HepG2 (cell line): ENCODE data around the gene SYNE1. TPM values are rescaled to one million over a fixed set of nuclear protein-coding genes. Genes with fewer than 3 reads are reported as not detected.

ENCODE experiments used
- FOXA3 ChIP-seq: IDR thresholded peaks from 2 replicates; pipeline ENCODE4 v1.6.1; 2016; ENCODE audit warnings: missing genetic modification reagents, missing compliant biosample characterization
- HMG20A ChIP-seq: IDR thresholded peaks from 2 replicates; pipeline ENCODE4 v1.6.1; 2016; ENCODE audit warnings: borderline replicate concordance
- HMGXB3 ChIP-seq: sonication (generic); formaldehyde crosslinking; IDR thresholded peaks from 2 replicates; pipeline ENCODE4 v1.4.0; 2020; ENCODE audit warnings: missing genetic modification reagents, borderline replicate concordance
- MTF1 ChIP-seq: sonication (generic); formaldehyde crosslinking; IDR thresholded peaks from 2 replicates; pipeline ENCODE4 v1.5.0; 2020; ENCODE audit warnings: missing genetic modification reagents
- PRDM15 ChIP-seq: sonication (generic); formaldehyde crosslinking; IDR thresholded peaks from 2 replicates; pipeline ENCODE4 v1.4.0; 2020; ENCODE audit warnings: missing genetic modification reagents
- REST ChIP-seq, 2 experiments: IDR thresholded peaks; 2 replicates each; pipeline ENCODE4 v1.6.1; 2011 to 2012; ENCODE audit warnings: low read length in 2 of 2, borderline replicate concordance in 1 of 2, low read depth in 1 of 2, mild to moderate bottlenecking in 1 of 2, moderate library complexity in 1 of 2
- SAFB2 ChIP-seq: sonication (generic); formaldehyde crosslinking; IDR thresholded peaks from 2 replicates; pipeline ENCODE4 v1.5.1; 2020; ENCODE audit warnings: missing genetic modification reagents, low read depth, mild to moderate bottlenecking, borderline replicate concordance
- TARDBP ChIP-seq: sonication (generic); formaldehyde crosslinking; IDR thresholded peaks from 2 replicates; pipeline ENCODE4 v1.8.0; 2022; ENCODE audit warnings: mild to moderate bottlenecking, missing genetic modification reagents
- UBTF ChIP-seq: sonication (generic); formaldehyde crosslinking; IDR thresholded peaks from 2 replicates; pipeline ENCODE4 v1.4.0; 2020; ENCODE audit warnings: mild to moderate bottlenecking, missing genetic modification reagents
- ZMYM2 ChIP-seq: sonication (generic); formaldehyde crosslinking; IDR thresholded peaks from 2 replicates; pipeline ENCODE4 v1.8.0; 2022; ENCODE audit warnings: mild to moderate bottlenecking, missing genetic modification reagents
- ZNF414 ChIP-seq: sonication (generic); formaldehyde crosslinking; IDR thresholded peaks from 2 replicates; pipeline ENCODE4 v1.5.0; 2020; ENCODE audit warnings: missing genetic modification reagents
- ZNF441 ChIP-seq: sonication (generic); formaldehyde crosslinking; IDR thresholded peaks from 2 replicates; pipeline ENCODE4 v1.7.0; 2021; ENCODE audit warnings: missing genetic modification reagents, borderline replicate concordance
- polyA plus RNA-seq, 8 experiments: library from polyadenylated mRNA; depleted of rRNA in 3 of 8; stranded (reverse) in 7 of 8; unstranded in 1 of 8; fragments of >200 nt; fragmentation: Illumina TruSeq in 4 of 8; extraction: Trizol in 4 of 8; gene quantifications; 2 replicates each; pipeline versions ENCODE4 v1.2.1 to v1.2.3, GENCODE V29; 2011 to 2016; ENCODE audit warnings: low read depth in 4 of 8, missing spikeins in 1 of 8, mixed read lengths in 1 of 8; ENCODE audit not compliant: insufficient read depth in 1 of 8
- total RNA-seq, 5 experiments: library from RNA; depleted of rRNA; stranded (reverse); fragments of >200 nt; fragmentation: Illumina TruSeq; extraction: Trizol; gene quantifications; 2 replicates each; pipeline ENCODE4 v1.2.3, GENCODE V29; 2016; ENCODE audit warnings: low read depth in 1 of 5

The SYNE1 gene
- total and polyA plus RNA-seq, 2 of the 13 experiments (the other 11 are each of a cell fraction or from before 2014, with no cell fraction given) = 5.5 to 15.9 TPM

- peak; percentile 38; the same call in 1 of the 2 replicates for TF ChIP-seq UBTF
- no peak for TF ChIP-seq REST (IDR thresholded peaks at IDR 0.05; ENCODE audit: borderline replicate concordance in 1 of 2, low read depth in 1 of 2, low read length in 2 of 2)
- TF ChIP-seq SAFB2 (CRISPR knock-in tag) = no peak
- TF ChIP-seq TARDBP (CRISPR knock-in tag) = no peak
- TF ChIP-seq HMGXB3 = no peak
- TF ChIP-seq PRDM15 (CRISPR knock-in tag) = no peak
- no peak for TF ChIP-seq ZNF414 (CRISPR knock-in tag)
- TF ChIP-seq HMG20A = peak; percentile 44
- TF ChIP-seq ZMYM2 (CRISPR knock-in tag) = no peak
- no peak for TF ChIP-seq MTF1 (CRISPR knock-in tag)
- 0 out of 2 replicates have a peak, but pooled peaks have one; percentile 52 for TF ChIP-seq ZNF441 (CRISPR knock-in tag)
- peak; percentile 90 for TF ChIP-seq FOXA3
These were observed 255.9 kb downstream of the SYNE1 start (continued) for GRCh38 chr6:152380993-152381898.
